Stimulated activated CD4-positive, alpha-beta T cell treated with anti-CD3 and anti-CD28 coated beads, Interleukin-12 subunit alpha, Interleukin-12 subunit beta, amount 100 ng/mL, for 4 hours (primary cell): Measurements from ENCODE around the gene LRRC45.

Source experiments
- DNase-seq: peaks from one replicate; pipeline ENCODE4 v3.0.0-alpha.2; 2020

LRRC45 gene

DNA sequence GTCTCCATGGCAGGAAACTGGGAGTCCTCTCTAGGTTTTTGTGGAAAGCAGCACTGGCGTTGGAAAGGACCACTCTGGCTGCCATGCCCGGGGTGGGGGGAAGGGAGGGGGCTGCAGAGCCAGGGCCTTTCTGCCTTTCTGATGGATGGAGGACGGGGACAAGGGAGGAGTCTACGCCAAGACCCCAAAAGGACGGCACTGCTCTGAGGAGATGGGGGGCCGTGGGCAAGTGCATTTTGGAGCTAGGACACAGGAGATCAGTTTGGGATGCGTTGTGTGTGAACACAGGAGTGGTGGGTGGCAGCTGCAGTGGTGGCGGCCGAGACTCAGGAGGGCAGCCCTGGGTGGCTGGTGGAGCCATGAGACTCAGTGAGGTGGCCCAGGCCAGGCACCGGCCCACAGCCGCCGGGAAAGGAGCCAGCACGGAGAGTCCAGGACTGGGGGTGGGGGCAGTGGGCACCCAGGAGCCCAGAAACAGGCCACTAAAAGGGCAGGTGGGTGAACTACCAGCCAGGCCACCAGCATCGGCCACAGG, 2.5 kb upstream of the LRRC45 start:
- no peak for DNase-seq

DNA sequence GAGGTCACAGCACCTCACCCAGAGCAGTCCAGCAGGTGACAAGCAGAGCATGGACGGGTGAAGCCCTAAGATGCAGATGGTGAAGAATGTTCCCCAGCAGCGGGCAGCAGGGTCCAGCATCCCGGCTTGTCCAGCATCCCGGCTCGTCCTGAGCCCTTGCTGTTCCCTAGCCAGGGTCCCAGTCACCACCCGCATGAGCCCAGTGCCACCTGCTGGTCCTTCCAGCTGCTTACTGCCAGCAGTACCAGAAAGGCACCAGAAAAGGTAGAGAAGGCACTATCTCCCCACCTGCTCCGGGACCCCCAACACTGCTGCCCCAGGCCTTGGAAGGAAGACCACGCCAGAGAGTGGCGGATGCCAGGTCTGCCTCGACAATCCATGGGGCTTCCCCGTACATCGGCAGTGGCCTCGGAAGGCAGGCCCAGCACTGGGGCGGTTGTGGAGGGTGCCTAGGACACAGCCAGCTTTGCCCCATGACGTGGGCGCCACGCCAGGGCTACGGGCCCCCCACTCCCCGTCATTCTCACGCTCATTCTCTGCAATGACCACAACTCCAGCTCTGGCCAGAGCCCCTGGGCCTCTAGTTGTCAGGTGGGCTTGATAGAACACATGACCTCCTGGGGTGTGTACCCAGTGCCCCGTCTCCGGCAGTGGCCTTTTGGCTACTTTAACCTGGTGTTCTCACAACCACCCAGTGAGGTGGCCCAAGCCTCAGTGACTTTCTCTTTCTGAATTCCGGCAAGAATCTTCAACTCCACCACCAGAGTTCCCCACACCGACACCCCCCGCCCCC, 1.8 kb upstream of the LRRC45 start:
- DNase-seq, result peak; percentile 47

DNA sequence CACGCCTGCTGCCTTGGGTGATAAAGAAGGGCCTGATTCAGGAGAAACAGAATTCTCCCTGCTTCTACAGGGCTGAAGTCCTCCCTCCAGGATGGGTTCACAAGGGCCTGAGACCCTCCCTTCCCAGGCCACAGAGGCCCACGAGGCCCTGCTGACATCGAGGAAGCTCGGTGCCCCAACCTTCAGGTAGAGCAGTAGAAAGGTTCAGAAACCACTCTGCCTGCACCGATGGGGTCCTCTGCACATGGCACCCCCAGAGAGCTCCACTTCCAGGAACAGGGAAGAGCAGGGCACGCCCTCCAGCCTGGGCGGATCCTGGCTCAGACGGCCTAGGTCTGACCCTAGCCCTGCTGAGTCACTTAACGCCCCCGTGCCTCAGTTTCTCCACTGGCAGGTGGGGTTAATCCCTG, 1.2 kb upstream of the LRRC45 start:
- no peak for DNase-seq

DNA sequence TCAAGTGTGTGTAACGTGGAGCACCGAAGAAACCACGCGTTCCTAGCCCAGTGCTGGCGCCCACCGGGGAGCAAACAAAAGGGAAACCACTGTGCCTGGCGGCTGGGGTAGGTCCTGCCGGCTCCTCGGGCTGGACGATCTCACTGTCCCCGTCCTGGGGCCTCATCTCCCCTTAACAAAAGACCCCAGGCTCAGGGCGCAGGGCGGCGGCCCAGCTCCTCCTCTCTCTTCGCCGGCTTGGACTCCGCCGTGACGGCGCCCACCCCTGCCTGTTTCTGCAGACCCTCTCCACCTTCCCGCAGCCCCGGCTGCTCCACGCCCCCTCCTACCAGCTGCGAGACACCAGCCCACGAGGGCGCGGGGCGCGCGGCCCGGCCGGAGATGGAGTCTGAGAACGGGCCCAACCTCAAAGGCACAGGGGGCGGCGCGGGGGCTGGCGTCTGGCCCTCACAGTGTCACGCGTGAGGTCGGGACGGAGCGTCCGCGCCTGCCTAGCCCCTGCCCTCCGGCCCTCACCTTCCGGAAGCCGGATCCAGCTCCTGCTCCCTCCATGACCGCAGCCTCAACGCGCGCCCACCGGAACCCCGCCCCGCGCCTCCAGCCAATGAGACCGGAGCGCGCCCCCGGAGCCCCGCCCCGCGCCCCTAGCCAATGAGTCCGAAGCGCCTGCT, 660 bp upstream of the LRRC45 start, which contains the start of gene CENPX:
CENPX (minus strand) TSS at position 569 of the 671 bp plus-strand sequence; CDS start at position 552, 17 bp downstream.
- DNase-seq, result no peak

DNA sequence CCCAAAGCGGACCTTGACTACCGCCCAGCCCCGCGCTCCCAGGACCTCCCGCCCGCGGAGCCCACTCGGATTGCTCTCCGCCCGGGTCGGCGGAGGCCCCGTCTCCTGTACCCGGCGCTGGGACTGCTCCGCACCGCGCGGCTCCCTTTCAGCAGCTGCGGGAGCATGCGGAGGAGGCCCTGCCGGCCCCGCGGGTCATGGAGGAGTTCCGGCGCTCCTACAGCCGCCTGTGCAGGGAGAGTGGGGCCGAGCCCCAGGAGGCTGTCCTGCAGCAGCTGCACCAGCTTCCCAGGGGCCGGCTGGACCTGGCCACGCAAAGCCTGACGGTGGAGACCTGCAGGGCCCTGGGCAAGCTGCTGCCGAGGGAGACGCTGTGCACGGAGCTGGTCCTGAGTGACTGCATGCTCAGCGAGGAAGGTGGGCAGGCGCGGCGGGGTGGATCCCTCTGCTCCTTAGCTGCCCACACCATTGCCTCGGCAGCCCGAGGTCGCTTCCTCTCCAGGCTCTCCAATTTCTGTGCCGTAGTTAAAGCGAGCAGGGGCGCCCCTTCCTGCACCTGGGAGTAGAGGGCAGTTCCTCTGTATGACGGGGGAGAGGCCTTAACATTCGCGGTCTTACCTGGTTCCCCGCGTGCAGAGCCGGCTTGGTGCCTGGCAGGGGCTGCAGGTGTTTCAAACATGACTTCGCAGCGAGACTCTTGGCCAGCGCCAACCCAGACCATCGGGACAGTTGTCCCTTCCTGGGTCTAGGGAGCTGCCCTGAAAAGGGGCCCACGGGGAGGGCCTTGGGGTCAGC, 539 bp downstream of the LRRC45 start:
- no peak for DNase-seq

DNA sequence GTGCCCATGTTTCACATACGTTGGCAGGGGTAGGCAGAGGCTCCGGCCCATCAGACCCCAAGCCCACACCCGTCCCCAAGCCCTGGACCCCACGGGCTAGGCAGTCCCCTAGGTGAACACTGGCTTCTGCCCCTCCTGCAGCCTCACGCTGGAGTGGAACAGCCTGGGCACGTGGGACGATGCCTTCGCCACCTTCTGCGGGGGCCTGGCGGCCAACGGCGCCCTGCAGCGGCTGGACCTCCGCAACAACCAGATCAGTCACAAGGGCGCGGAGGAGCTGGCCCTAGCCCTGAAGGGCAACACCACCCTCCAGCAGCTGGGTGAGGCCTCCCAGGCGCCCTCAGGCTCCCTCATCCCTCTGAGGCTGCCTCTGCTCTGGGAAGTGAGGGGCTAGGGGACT, 1.8 kb downstream of the LRRC45 start:
- no peak for DNase-seq

DNA sequence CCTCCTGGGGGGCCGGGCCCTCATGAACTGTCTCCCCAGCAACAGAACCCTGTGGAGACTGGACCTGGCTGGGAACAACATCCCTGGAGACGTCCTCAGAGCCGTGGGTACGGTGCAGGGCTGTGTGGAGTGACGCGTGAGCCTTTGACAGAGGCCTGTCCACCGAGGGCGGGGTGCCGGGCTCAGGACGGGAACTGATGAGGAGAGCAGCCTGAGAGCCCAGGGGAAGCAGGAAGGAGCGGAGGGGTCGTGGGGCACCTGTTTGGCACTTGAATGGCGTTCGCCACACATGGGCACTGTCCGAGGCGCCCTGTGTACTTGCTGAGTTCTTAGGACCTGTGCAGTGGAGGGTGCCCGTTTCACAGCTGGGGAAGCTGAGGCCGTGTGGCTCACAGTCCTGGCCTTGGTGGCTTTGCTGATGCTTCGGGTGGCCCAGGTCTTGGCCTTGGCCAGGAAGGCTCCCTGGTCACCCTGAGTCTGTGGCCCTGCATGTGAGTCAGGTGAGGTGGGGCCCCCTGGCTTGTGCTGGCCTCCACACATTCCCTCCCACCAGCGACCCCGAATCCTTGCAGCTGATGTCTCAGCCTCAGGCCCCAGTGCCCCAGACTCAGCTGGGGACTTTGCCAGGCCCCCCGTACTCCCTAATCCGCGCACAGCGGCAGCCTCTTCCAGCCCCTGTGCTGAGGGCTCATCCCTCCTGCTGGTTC, 2.4 kb downstream of the LRRC45 start:
- no peak for DNase-seq

DNA sequence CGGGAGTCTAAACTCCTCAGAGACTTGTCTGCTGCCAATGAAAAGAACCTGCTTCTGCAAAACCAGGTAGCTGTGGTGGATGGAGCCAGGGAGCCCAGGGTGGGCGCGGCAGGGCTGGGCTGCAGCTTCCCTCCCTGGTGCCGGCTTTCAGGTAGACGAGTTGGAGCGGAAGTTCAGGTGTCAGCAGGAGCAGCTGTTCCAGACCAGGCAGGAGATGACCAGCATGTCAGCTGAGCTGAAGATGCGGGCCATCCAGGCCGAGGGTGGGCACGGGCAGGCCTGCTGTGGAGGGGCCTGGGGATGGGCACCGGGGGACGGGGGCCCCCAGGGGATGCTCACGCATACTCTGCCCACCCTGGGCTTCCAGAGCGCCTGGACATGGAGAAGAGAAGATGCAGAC, 5.1 kb downstream of the LRRC45 start:
- DNase-seq, result no peak

DNA sequence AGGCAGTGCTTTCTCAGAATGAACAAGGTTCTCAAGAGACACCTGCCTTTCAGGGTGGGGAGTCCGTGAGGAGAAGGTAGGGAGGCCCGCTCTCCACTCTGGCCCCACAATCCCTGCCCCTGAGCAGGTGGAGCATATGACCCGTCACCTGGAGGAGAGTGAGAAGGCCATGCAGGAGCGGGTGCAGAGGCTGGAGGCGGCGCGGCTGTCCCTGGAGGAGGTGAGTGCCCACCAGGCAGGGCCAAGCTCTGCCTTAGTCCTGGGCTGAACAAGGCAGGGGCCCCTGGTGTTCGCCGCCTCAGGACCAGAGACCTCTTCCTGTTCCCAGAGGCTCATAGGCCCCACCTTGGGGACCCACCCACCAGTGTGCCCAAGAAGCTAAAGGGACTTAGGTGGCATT, 5.9 kb downstream of the LRRC45 start:
- no peak for DNase-seq

DNA sequence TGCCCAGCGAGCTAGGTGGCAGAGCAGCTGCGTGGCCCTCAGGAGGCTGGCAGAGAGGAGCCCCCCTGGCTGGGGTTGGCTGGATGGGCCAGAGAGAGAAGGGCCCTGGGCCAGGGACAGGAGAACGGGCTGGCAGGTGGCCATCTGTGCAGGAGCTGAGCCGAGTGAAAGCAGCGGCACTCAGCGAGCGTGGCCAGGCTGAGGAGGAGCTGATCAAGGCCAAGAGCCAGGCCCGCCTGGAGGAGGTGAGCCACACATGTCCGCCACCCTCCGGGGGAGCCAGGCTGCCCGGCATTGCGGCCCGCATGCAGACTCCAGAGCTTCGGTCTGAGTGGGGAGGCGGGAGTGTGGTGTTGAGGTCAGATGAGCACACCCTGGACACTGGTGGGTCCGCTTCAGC, 6.3 kb downstream of the LRRC45 start:
- no peak for DNase-seq

DNA sequence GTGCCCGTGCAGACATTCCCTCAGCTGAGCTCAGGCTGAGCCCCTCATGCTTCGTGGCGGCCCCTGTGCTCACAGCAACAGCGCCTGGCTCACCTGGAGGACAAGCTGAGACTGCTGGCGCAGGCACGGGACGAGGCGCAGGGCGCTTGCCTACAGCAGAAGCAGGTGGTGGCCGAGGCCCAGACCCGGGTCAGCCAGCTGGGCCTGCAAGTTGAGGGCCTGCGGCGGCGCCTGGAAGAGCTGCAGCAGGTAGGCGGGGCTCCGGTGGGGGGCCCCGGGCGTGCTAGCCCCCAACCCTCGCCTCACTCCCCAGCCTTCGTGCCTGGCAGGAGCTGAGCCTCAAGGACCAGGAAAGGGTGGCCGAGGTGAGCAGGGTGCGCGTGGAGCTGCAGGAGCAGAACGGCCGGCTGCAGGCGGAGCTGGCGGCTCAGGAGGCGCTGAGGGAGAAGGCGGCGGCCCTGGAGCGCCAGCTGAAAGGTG, 6.9 kb downstream of the LRRC45 start:
- DNase-seq, result no peak

DNA sequence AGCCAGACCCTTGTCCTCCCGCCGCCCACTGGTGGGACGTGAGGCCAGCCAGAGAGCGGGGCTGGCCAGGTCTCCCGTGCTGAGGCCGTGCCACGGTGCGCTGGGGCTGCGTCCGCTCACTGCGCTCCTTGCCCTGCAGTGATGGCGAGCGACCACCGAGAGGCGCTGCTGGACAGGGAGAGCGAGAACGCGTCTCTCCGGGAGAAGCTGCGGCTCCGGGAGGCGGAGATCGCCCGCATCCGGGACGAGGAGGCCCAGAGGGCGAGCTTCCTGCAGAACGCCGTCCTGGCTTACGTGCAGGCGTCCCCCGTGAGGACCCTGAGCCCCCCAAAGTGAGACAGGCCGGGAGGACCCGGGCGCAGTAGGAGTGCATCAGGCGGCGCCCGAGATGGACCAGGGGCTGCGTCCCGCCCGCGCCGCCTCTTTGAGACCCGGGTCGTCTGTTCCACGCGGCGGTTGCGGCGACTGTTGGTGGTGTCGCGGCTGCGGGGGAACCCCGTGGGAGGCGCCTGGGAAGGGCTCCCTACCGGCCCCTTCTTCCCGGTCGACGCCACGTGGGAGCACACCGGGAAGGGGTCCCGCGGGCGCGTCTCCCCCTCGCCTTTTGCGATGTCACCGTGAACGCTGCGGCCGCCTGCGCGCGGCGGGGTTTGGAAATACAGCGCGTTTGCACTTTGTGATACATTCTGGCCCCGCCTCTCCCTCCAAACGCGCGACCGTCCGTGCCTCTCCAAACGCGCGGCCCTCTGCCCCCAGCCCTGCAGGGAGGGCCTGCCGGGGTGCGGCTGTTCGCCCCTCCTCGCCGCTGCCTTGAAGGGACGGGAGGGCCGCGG, 7.6 kb downstream of the LRRC45 start:
- peak; percentile 78 for DNase-seq

DNA sequence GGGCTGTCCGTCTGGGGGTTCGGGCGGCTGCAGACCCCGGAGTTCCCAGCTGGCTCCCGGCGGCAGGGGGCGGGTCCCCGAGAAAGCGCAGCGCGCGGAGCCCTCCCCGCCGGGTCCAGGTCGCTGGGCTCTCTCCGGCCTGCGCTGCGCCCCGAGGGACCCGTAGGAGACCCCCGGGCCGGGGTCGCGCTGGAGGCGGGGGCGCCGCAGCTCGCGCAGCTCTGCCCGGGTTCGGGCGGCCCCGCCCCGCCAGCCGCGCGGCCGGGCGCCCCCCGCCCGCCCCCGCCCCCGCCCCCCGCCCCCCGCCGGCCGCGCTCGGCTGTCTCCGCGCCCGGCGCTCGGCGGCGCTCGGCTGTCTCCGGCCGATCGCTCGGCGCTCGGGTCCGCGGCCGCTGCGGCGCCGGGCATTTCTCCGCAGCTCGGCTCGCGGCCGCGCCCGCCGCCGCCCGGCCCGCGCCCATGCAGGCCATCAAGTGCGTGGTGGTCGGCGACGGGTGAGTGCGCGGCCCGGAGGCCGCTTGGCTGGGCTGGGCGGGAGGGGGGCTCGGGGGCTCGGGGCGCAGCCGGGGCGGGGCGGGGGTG, 8.3 kb downstream of the LRRC45 start, which contains the start of gene RAC3:
RAC3 (plus strand) TSS at position 376 of the 582 bp plus-strand sequence; CDS start at position 460, 84 bp downstream.
- DNase-seq, result no peak

DNA sequence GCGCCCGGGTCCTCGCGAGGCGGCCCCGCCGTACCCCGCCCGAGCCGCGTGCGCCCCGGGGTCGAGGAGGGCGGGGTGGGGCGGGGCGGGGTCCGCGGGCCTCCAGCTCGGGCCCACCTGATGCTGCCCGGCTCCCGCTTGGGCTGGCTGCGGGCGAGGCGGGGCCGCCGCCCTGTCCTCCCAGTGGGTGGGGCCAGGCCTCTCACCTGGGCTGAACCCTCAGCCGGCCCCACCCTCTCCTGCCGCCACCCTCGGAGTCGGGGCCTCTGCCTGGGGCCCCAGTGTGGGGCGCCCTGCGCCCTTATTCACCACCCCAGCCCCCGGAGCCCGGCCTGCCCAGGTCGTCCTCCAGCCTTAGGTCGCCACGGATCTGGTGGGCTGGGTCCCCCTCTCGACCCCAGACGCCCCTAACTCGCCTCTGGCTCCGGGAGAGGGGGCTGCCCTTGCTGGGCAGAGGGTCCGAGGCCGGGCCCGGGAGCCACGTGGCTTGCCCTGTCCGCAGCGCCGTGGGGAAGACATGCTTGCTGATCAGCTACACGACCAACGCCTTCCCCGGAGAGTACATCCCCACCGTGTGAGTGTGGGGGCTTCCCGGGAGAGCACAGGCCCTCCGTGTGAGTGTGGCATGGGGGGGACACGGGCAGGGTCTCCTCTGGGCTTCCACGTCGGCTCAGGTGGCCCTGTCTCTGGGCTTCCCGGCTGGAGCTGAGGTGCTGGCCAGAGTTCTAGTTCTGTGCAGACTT, 9.0 kb downstream of the LRRC45 start:
- no peak for DNase-seq

DNA sequence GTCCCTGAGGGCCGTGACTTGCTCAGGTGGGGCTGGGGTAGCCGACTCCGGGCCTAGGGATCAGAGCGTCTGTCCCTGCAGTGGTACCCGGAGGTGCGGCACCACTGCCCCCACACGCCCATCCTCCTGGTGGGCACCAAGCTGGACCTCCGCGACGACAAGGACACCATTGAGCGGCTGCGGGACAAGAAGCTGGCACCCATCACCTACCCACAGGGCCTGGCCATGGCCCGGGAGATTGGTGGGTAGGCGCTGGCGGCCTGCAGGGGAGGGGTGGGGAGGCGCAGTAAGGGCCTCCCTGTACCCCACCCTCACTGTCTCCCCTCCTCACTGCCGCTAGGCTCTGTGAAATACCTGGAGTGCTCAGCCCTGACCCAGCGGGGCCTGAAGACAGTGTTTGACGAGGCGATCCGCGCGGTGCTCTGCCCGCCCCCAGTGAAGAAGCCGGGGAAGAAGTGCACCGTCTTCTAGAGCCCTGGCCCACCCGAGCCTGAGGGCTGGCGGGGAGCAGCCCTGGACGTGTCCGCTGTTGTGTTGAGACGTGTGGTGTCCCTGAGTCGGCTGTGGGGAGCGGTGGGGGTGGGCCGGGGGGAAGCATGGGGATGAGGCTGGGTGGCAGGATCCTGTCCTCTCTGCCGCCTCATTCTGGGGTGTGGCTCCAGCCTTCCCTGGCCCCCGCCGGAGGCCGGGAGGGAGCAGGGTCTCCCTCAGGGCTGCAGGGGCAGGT, 10.4 kb downstream of the LRRC45 start:
- no peak for DNase-seq

DNA sequence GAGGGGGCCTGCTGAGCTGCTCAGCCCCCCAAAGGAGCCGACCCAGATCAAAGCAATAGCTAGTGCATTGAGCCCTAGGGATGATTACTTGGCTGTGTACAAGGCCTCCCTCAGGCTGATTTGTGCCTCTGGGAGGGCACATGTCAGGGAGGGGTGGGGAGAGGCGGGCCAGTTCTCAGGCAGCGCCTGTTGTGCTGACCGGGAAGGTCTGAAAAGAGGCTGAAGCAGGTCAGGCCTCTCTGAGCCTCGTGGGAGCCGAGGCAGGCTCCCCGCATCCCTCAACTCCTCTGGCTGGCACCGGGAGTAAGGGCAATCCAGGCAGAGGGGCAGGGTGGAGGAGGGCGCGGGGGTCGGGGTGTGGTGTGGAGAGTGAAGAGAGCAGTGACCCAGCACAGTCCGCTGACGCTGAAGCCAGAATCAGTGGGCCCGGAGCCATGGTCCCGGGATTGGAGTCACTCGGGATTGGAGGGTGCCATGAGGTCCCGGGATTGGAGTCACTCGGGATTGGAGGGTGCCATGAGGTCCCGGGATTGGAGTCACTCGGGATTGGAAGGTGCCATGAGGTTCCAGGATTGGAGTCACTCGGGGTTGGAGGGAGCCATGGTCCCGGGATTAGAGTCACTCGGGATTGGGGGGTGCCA, 11.4 kb downstream of the LRRC45 start:
- DNase-seq, result no peak

DNA sequence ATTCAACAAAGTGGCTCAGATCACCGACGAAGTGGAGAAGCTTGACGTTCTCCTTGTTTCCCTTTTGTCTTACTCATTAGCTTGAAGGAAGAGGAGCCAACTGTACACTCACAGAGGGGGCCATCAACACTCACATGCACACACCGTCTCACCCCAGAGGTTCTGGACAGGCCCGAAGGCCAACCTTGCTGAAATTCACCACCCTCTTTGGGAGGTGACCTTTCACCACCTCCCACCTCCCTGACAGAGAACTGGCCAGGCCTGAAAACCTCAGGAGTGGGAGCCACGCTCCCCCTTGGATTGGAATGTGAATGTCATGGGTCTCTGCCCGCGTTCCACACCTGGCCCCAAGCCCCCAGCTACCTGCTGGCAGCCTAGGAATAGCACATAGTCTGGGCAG, 12.4 kb downstream of the LRRC45 start:
- no peak for DNase-seq

DNA sequence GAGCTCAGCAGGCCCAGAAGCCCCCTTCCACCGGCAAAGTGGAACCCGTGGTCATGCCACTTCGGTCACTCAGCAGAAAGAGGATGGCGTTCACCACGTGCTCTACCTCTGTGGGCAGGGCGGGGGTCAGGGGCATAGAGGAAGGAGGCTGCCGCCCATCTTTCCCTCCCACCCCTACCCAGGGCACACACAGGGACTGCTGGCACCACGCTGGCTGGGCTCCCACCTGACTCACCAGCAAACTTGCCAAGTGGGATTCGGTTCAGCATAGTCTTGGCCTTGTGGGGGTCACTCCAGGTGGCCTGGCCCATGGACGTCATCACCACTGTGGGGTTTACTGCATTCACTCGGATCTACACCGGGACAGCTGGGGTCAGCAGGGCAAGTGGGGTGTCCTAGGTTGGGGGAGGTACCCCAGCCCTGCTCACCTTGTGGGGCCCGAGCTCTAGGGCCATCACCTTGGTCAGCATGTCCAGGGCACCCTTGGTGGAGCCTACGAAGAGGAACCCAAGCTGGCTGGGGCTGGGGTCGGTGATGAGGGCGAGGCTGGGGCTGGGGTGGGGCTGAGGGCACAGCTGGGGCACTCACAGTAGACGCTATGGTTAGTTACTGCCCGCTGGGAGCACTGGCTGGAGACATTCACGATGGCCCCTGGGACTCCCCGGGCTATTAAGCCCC, 13.0 kb downstream of the LRRC45 start:
- no peak for DNase-seq
